GM21786 (cell line): ENCODE results near the gene DUS3L.
"Not testable (repeated sequence)": the region's sequence is repeated elsewhere in the genome, so short reads cannot be mapped to it uniquely, and the experiment has no call there.

Source experiments
- ATAC-seq: cut with Tn5 transposase; IDR thresholded peaks from one replicate; pipeline ENCODE4 v1.9.1; 2021; ENCODE audit not compliant: unreplicated experiment

Gene DUS3L

GRCh38 chr19:5800361-5801270 lies 9.7 kb upstream of the DUS3L start:
- no peak for ATAC-seq

- no peak for ATAC-seq
Observed at GRCh38 chr19:5799247-5800241, 8.6 kb upstream of the DUS3L start.

- no peak for ATAC-seq
Observed at GRCh38 chr19:5798244-5798643, 7.3 kb upstream of the DUS3L start.

GRCh38 chr19:5795382-5795919 lies 4.5 kb upstream of the DUS3L start:
- no peak for ATAC-seq

- ATAC-seq: no peak
Observed at GRCh38 chr19:5793188-5793587, 2.2 kb upstream of the DUS3L start.

GRCh38 chr19:5792224-5792623 lies 1.3 kb upstream of the DUS3L start:
- no peak for ATAC-seq

GRCh38 chr19:5789886-5790558 lies 941 bp downstream of the DUS3L start:
- ATAC-seq: no peak

- ATAC-seq: no peak
Observed at GRCh38 chr19:5789351-5789761, 1.6 kb downstream of the DUS3L start.

- no peak for ATAC-seq
Observed at GRCh38 chr19:5788422-5788821, 2.5 kb downstream of the DUS3L start.

GRCh38 chr19:5787409-5788182 lies 3.4 kb downstream of the DUS3L start:
- no peak for ATAC-seq

GRCh38 chr19:5786593-5787408 lies 4.2 kb downstream of the DUS3L start:
- ATAC-seq: no peak

GRCh38 chr19:5785423-5785822 lies 5.5 kb downstream of the DUS3L start:
- no peak for ATAC-seq

- ATAC-seq: no peak
Observed at GRCh38 chr19:5784581-5785147, 6.3 kb downstream of the DUS3L start, which contains the start of gene PRR22. Gene PRR22, minus strand, starts transcription at chr19:5784746. Its CDS starts 86 bp downstream, at chr19:5784660.

- no peak for ATAC-seq
Observed at GRCh38 chr19:5782945-5783919, 7.7 kb downstream of the DUS3L start.

GRCh38 chr19:5782322-5782721 lies 8.6 kb downstream of the DUS3L start:
- no peak for ATAC-seq

- not testable (repeated sequence) for ATAC-seq
Observed at GRCh38 chr19:5780916-5781315, 10.0 kb downstream of the DUS3L start.

GRCh38 chr19:5778402-5778801 lies 12.6 kb downstream of the DUS3L start:
- ATAC-seq: no peak
